Activated naive CD8-positive, alpha-beta T cell treated with anti-CD3 and anti-CD28 coated beads, Interleukin-2, amount 50 U/mL, for 24 hours (primary cell): Measurements from ENCODE around the gene OSCP1.

Experiments used
- ATAC-seq: fragments of 150-1000 bp; cut with Tn5 transposase; one replicate; pipeline ENCODE4 v1.10.0; 2021
- DNase-seq: peaks from one replicate; pipeline ENCODE4 v3.0.0; 2021
- H3K27ac Mint-ChIP-seq: one replicate; pipeline ENCODE4 v1.8.0; 2021; ENCODE audit warnings: mild to moderate bottlenecking, mixed read lengths
- H3K27me3 Mint-ChIP-seq: one replicate; pipeline ENCODE4 v1.8.0; 2021; ENCODE audit warnings: mixed read lengths
- H3K36me3 Mint-ChIP-seq: one replicate; pipeline ENCODE4 v1.8.0; 2021; ENCODE audit warnings: low read depth, mixed read lengths
- H3K4me1 Mint-ChIP-seq: one replicate; pipeline ENCODE4 v1.8.0; 2021; ENCODE audit warnings: mixed read lengths
- H3K4me3 Mint-ChIP-seq: one replicate; pipeline ENCODE4 v1.8.0; 2021; ENCODE audit warnings: mild to moderate bottlenecking, moderate library complexity, mixed read lengths
- H3K9me3 Mint-ChIP-seq: one replicate; pipeline ENCODE4 v1.8.0; 2021; ENCODE audit warnings: mixed read lengths

The OSCP1 gene

GRCh38 chr1:36464605-36465393, 14.5 kb upstream of the OSCP1 start:
- DNase-seq, result no peak
- H3K4me3 Mint-ChIP-seq, result peak overlapping the region; percentile 98
- no peaks in the 10 kb centered on the region for H3K27me3 Mint-ChIP-seq
- no peaks in the 10 kb centered on the region for H3K9me3 Mint-ChIP-seq
- H3K27ac Mint-ChIP-seq, result peak overlapping the region; percentile 99
- peaks cover 34% of the 10 kb centered on the region for H3K4me1 Mint-ChIP-seq
- peaks cover 19% of the 10 kb centered on the region for H3K36me3 Mint-ChIP-seq
- peak; percentile 44 for ATAC-seq

GRCh38 chr1:36463803-36464604, 13.8 kb upstream of the OSCP1 start, which contains the start of gene MRPS15:
Gene MRPS15 (minus strand): TSS chr1:36464384. CDS start chr1:36464275, 109 bp downstream.
- H3K9me3 Mint-ChIP-seq, result no peaks in the 10 kb centered on the region
- ATAC-seq (peak; percentile 93), DNase-seq (peak; percentile 97)
- H3K27me3 Mint-ChIP-seq, result no peaks in the 10 kb centered on the region
- peak within 1 kb of the TSS; percentile 99 for H3K27ac Mint-ChIP-seq
- peak within 1 kb of the TSS; percentile 98 for H3K4me3 Mint-ChIP-seq
- peaks cover 27% of the 10 kb centered on the region for H3K36me3 Mint-ChIP-seq
- H3K4me1 Mint-ChIP-seq, result peaks cover 42% of the 10 kb centered on the region

- ATAC-seq (no peak), DNase-seq (no peak)
- peaks cover 48% of the 10 kb centered on the region for H3K4me1 Mint-ChIP-seq
- peak overlapping the region; percentile 99 for H3K27ac Mint-ChIP-seq
- H3K9me3 Mint-ChIP-seq, result no peaks in the 10 kb centered on the region
- H3K4me3 Mint-ChIP-seq, result peak overlapping the region; percentile 98
- peaks cover 32% of the 10 kb centered on the region for H3K36me3 Mint-ChIP-seq
- H3K27me3 Mint-ChIP-seq, result no peaks in the 10 kb centered on the region
Observed at GRCh38 chr1:36463463-36463802, 13.2 kb upstream of the OSCP1 start.

GRCh38 chr1:36458910-36459309, 8.7 kb upstream of the OSCP1 start:
- DNase-seq (peak; percentile 56), ATAC-seq (peak; percentile 96)
- peaks cover 52% of the 10 kb centered on the region for H3K4me1 Mint-ChIP-seq
- no peaks in the 10 kb centered on the region for H3K9me3 Mint-ChIP-seq
- H3K27ac Mint-ChIP-seq, result peak overlapping the region; percentile 97
- peaks cover 67% of the 10 kb centered on the region for H3K36me3 Mint-ChIP-seq
- peak overlapping the region; percentile 73 for H3K4me3 Mint-ChIP-seq
- no peaks in the 10 kb centered on the region for H3K27me3 Mint-ChIP-seq

- DNase-seq (no peak), ATAC-seq (no peak)
- Mint-ChIP-seq H3K27me3 (no peaks in the 10 kb centered on the region), H3K4me1 (peaks cover 43% of the 10 kb centered on the region), H3K4me3 (peak overlapping the region; percentile 24), H3K36me3 (peaks cover 68% of the 10 kb centered on the region), H3K9me3 (no peaks in the 10 kb centered on the region), H3K27ac (peak overlapping the region; percentile 97)
Observed at GRCh38 chr1:36457691-36458090, 7.4 kb upstream of the OSCP1 start.

- Mint-ChIP-seq H3K27ac (no peak overlapping the region), H3K4me3 (no peak overlapping the region), H3K36me3 (peaks cover 62% of the 10 kb centered on the region), H3K27me3 (no peaks in the 10 kb centered on the region), H3K4me1 (peaks cover 38% of the 10 kb centered on the region), H3K9me3 (no peaks in the 10 kb centered on the region)
- DNase-seq (no peak), ATAC-seq (no peak)
Observed at GRCh38 chr1:36456391-36456928, 6.2 kb upstream of the OSCP1 start.

GRCh38 chr1:36455386-36455785, 5.1 kb upstream of the OSCP1 start:
- Mint-ChIP-seq H3K4me1 (peaks cover 38% of the 10 kb centered on the region), H3K9me3 (no peaks in the 10 kb centered on the region), H3K27me3 (no peaks in the 10 kb centered on the region), H3K36me3 (peaks cover 52% of the 10 kb centered on the region), H3K4me3 (no peak overlapping the region), H3K27ac (no peak overlapping the region)
- ATAC-seq (no peak), DNase-seq (no peak)

GRCh38 chr1:36453600-36454388, 3.5 kb upstream of the OSCP1 start:
- ATAC-seq (no peak), DNase-seq (no peak)
- Mint-ChIP-seq H3K4me3 (no peak overlapping the region), H3K27me3 (peaks cover 2% of the 10 kb centered on the region), H3K9me3 (no peaks in the 10 kb centered on the region), H3K36me3 (peaks cover 40% of the 10 kb centered on the region), H3K4me1 (peaks cover 34% of the 10 kb centered on the region), H3K27ac (peak overlapping the region; percentile 17)

GRCh38 chr1:36453051-36453450, 2.8 kb upstream of the OSCP1 start:
- no peaks in the 10 kb centered on the region for H3K9me3 Mint-ChIP-seq
- H3K4me1 Mint-ChIP-seq, result peaks cover 27% of the 10 kb centered on the region
- H3K36me3 Mint-ChIP-seq, result peaks cover 34% of the 10 kb centered on the region
- H3K27ac Mint-ChIP-seq, result no peak overlapping the region
- H3K27me3 Mint-ChIP-seq, result peaks cover 2% of the 10 kb centered on the region
- ATAC-seq (no peak), DNase-seq (no peak)
- H3K4me3 Mint-ChIP-seq, result no peak overlapping the region

- Mint-ChIP-seq H3K36me3 (peaks cover 18% of the 10 kb centered on the region), H3K4me3 (peak overlapping the region; percentile 82), H3K27ac (peak overlapping the region; percentile 89), H3K9me3 (no peaks in the 10 kb centered on the region), H3K4me1 (peaks cover 15% of the 10 kb centered on the region), H3K27me3 (peaks cover 2% of the 10 kb centered on the region)
- no peak for ATAC-seq
- no peak for DNase-seq
Observed at GRCh38 chr1:36450919-36451305, 661 bp upstream of the OSCP1 start.

- Mint-ChIP-seq H3K9me3 (no peaks in the 10 kb centered on the region), H3K36me3 (no peaks in the 10 kb centered on the region), H3K4me1 (peaks cover 15% of the 10 kb centered on the region), H3K27me3 (peaks cover 2% of the 10 kb centered on the region), H3K4me3 (no peak overlapping the region), H3K27ac (no peak overlapping the region)
- ATAC-seq, result no peak
- no peak for DNase-seq
Observed at GRCh38 chr1:36448530-36449056, 1.7 kb downstream of the OSCP1 start.

GRCh38 chr1:36447450-36447849, 2.8 kb downstream of the OSCP1 start:
- Mint-ChIP-seq H3K36me3 (no peaks in the 10 kb centered on the region), H3K27me3 (peaks cover 2% of the 10 kb centered on the region), H3K4me1 (peaks cover 15% of the 10 kb centered on the region), H3K9me3 (no peaks in the 10 kb centered on the region), H3K27ac (no peak overlapping the region), H3K4me3 (no peak overlapping the region)
- DNase-seq (no peak), ATAC-seq (no peak)

GRCh38 chr1:36446746-36447145, 3.5 kb downstream of the OSCP1 start:
- Mint-ChIP-seq H3K27me3 (peaks cover 2% of the 10 kb centered on the region), H3K36me3 (no peaks in the 10 kb centered on the region), H3K9me3 (no peaks in the 10 kb centered on the region), H3K27ac (no peak overlapping the region), H3K4me1 (peaks cover 15% of the 10 kb centered on the region), H3K4me3 (no peak overlapping the region)
- ATAC-seq (no peak), DNase-seq (no peak)

GRCh38 chr1:36446271-36446670, 4.0 kb downstream of the OSCP1 start:
- H3K9me3 Mint-ChIP-seq, result no peaks in the 10 kb centered on the region
- no peak overlapping the region for H3K4me3 Mint-ChIP-seq
- ATAC-seq, result no peak
- peaks cover 2% of the 10 kb centered on the region for H3K27me3 Mint-ChIP-seq
- H3K4me1 Mint-ChIP-seq, result peaks cover 10% of the 10 kb centered on the region
- peak; percentile 23 for DNase-seq
- no peak overlapping the region for H3K27ac Mint-ChIP-seq
- H3K36me3 Mint-ChIP-seq, result no peaks in the 10 kb centered on the region
